Spleen (tissue), 11 donors: Measurements from ENCODE around the gene LRRC40. TPM values are rescaled to one million over a fixed set of nuclear protein-coding genes. Genes with fewer than 3 reads are reported as not detected.
A peak's percentile ranks its signal among the peaks of the same experiment; 100 is the strongest.

ENCODE experiments used
- DNase-seq: peaks from one replicate; pipeline ENCODE4 v3.0.0-alpha.2; 2020
- H3K27ac ChIP-seq, 8 donors: fragments of 200-600 bp; sonication (generic) in 7 of 8; 1 replicate in 4 of 8; 2 replicates in 4 of 8; pipeline versions ENCODE4 v1.5.0 to v1.8.0; 2016 to 2021; ENCODE audit warnings: inconsistent platforms in 4 of 8, mild to moderate bottlenecking in 4 of 8, moderate library complexity in 1 of 8
- H3K27me3 ChIP-seq, 7 donors: fragments of 200-600 bp; sonication (generic) in 6 of 7; replicated peaks in 1 of 7; 1 replicate in 4 of 7; 2 replicates in 3 of 7; pipeline versions ENCODE4 v1.5.0 to v1.8.0; 2016 to 2021; ENCODE audit warnings: inconsistent platforms in 3 of 7, mild to moderate bottlenecking in 1 of 7
- H3K36me3 ChIP-seq, 6 donors: fragments of 200-600 bp; sonication (generic) in 5 of 6; 1 replicate in 4 of 6; 2 replicates in 2 of 6; pipeline versions ENCODE4 v1.5.0 to v1.8.0; 2016 to 2021; ENCODE audit warnings: inconsistent platforms in 2 of 6
- H3K4me1 ChIP-seq, 6 donors: fragments of 200-600 bp; sonication (generic) in 5 of 6; 1 replicate in 3 of 6; 2 replicates in 3 of 6; pipeline versions ENCODE4 v1.5.0 to v1.8.0; 2016 to 2021; ENCODE audit warnings: inconsistent platforms in 3 of 6
- H3K4me3 ChIP-seq, 8 donors: fragments of 200-600 bp; sonication (generic) in 7 of 8; 1 replicate in 4 of 8; 2 replicates in 4 of 8; pipeline versions ENCODE4 v1.5.0 to v1.8.0; 2016 to 2021; ENCODE audit warnings: inconsistent platforms in 4 of 8, mild to moderate bottlenecking in 4 of 8, moderate library complexity in 2 of 8
- H3K9me3 ChIP-seq, 8 donors: fragments of 200-600 bp; sonication (generic) in 7 of 8; 1 replicate in 4 of 8; 2 replicates in 4 of 8; pipeline versions ENCODE4 v1.5.0 to v1.8.0; 2016 to 2021; ENCODE audit warnings: inconsistent platforms in 4 of 8
- CTCF ChIP-seq, 11 experiments: fragments of 200-600 bp in 7 of 11; fragments of 450-650 bp in 4 of 11; sonication (generic) in 4 of 11; IDR thresholded peaks in 8 of 11; conservative IDR thresholded peaks in 3 of 11; 1 replicate in 7 of 11; 2 replicates in 4 of 11; pipeline versions ENCODE4 v1.4.0 to v1.8.0; 2016 to 2021; ENCODE audit warnings: antibody characterized with exemption in 11 of 11, inconsistent platforms in 4 of 11, mild to moderate bottlenecking in 1 of 11
- POLR2A ChIP-seq, 3 donors: fragments of 450-650 bp; IDR thresholded peaks; one replicate each; pipeline ENCODE4 v1.5.1; 2017; ENCODE audit warnings: antibody characterized with exemption in 3 of 3, mild to moderate bottlenecking in 1 of 3
- POLR2AphosphoS5 ChIP-seq, 3 donors: sonication (generic); formaldehyde crosslinking; IDR thresholded peaks; one replicate each; pipeline ENCODE4 v1.5.1; 2017; ENCODE audit warnings: antibody characterized with exemption in 3 of 3
- WGBS, 5 donors: extraction: QIAGEN DNeasy Blood & Tissue Kit in 3 of 5; methylation state at CpG; one replicate each; pipeline versions ENCODE4 v1.1.5 to v1.1.7; 2013 to 2018; 5-methylcytosine and 5-hydroxymethylcytosine counted together
- intact Hi-C: fragments of 100-400 bp; cut with DNase I; formaldehyde crosslinking; loops from one replicate; pipeline ENCODE4 v1.15.0; 2023; ENCODE audit warnings: low total_unique reads
- polyA plus RNA-seq, 3 donors: library from polyadenylated mRNA; stranded (reverse); fragments of 200-250 nt; gene quantifications; one replicate each; pipeline ENCODE4 v1.2.1, GENCODE V29; 2013
- total RNA-seq, 7 donors: library from RNA; depleted of rRNA in 3 of 7; stranded (reverse); fragments of >200 nt in 3 of 7; fragmentation: NEBNext Ultra II Directional in 4 of 7; extraction: Animal tissue kit (Norgen Biotek cat#: 25700) in 4 of 7; gene quantifications; one replicate each; pipeline versions ENCODE4 v1.1.0 to v1.2.1, GENCODE V29; 2016 to 2021
- donor health status: healthy with polysubstance abuse.
- donor health status: DM: no; HTN: no; CAD: no; lungs with moderate emphysema.
- donor health status: DM: no; HTN: no; CAD: no.
- donor health status: Bipolar disorder and iron deficiency.
- donor health status: healthy.
- donor health status: DM: no; HTN: no; CAD: no.
- donor health status: DM: yes; HTN: yes; CAD: no.

LRRC40 gene
- total and polyA plus RNA-seq, 10 donors = 9.0 to 18.4 (median 12.0) TPM

GRCh38 chr1:70140894-70141293 is 64.5 kb downstream of the LRRC40 start:
- Histone ChIP-seq H3K9me3 (no peaks in the 10 kb centered on the region), H3K4me1 (peaks cover 0 to 5% (median 0%) of the 10 kb centered on the region in 6 donors), H3K27ac (peak overlapping the region in 4 of 8 donors; percentile 7 to 48 (median 42)), H3K36me3 (peaks cover 0 to 22% (median 4%) of the 10 kb centered on the region in 6 donors), H3K4me3 (no peak overlapping the region), H3K27me3 (no peaks in the 10 kb centered on the region)
- intact Hi-C loops = no loop called here
- no peak for DNase-seq
- WGBS, 5 donors = 75 to 86% (median 79%) methylated on average over 3 of the region's 3 CpGs
- no peak for TF ChIP-seq CTCF (IDR thresholded peaks at IDR 0.05 in 8 of 11, conservative IDR thresholded peaks at IDR 0.05 in 3 of 11)
- no peak for TF ChIP-seq POLR2AphosphoS5 (IDR thresholded peaks at IDR 0.05)
- no peak for TF ChIP-seq POLR2A (IDR thresholded peaks at IDR 0.05)

GRCh38 chr1:70140343-70140742 is 65.0 kb downstream of the LRRC40 start:
- Histone ChIP-seq H3K27me3 (no peaks in the 10 kb centered on the region), H3K4me1 (peaks cover 0 to 5% (median 0%) of the 10 kb centered on the region in 6 donors), H3K9me3 (no peaks in the 10 kb centered on the region), H3K27ac (peak overlapping the region in 4 of 8 donors; percentile 7 to 48 (median 42)), H3K4me3 (no peak overlapping the region), H3K36me3 (peaks cover 0 to 17% (median 1%) of the 10 kb centered on the region in 6 donors)
- DNase-seq = no peak
- no peak for TF ChIP-seq POLR2A (IDR thresholded peaks at IDR 0.05)
- TF ChIP-seq POLR2AphosphoS5 (IDR thresholded peaks at IDR 0.05) = no peak
- TF ChIP-seq CTCF (IDR thresholded peaks at IDR 0.05 in 8 of 11, conservative IDR thresholded peaks at IDR 0.05 in 3 of 11) = no peak
- intact Hi-C loops = no loop called here

GRCh38 chr1:70134148-70134547 is 71.2 kb downstream of the LRRC40 start:
- H3K4me1 ChIP-seq = peaks cover 0 to 7% (median 3%) of the 10 kb centered on the region in 6 donors
- H3K27me3 ChIP-seq = peaks cover 0 to 4% (median 0%) of the 10 kb centered on the region in 7 donors
- no peak overlapping the region for H3K27ac ChIP-seq
- H3K9me3 ChIP-seq = no peaks in the 10 kb centered on the region
- no peak for TF ChIP-seq CTCF (IDR thresholded peaks at IDR 0.05 in 8 of 11, conservative IDR thresholded peaks at IDR 0.05 in 3 of 11)
- TF ChIP-seq POLR2A (IDR thresholded peaks at IDR 0.05) = no peak
- no peak for TF ChIP-seq POLR2AphosphoS5 (IDR thresholded peaks at IDR 0.05)
- no peak overlapping the region for H3K4me3 ChIP-seq
- intact Hi-C loops = no loop called here
- no peak for DNase-seq
- no peaks in the 10 kb centered on the region for H3K36me3 ChIP-seq
- WGBS, 5 donors = 70 to 87% (median 79%) methylated on average over 3 of the region's 3 CpGs

- Histone ChIP-seq H3K4me1 (no peaks in the 10 kb centered on the region), H3K4me3 (no peak overlapping the region), H3K27me3 (peaks cover 0 to 6% (median 0%) of the 10 kb centered on the region in 7 donors), H3K27ac (no peak overlapping the region), H3K9me3 (no peaks in the 10 kb centered on the region), H3K36me3 (no peaks in the 10 kb centered on the region)
- TF ChIP-seq POLR2AphosphoS5 (IDR thresholded peaks at IDR 0.05) (no peak), CTCF (IDR thresholded peaks at IDR 0.05 in 8 of 11, conservative IDR thresholded peaks at IDR 0.05 in 3 of 11) (no peak), POLR2A (IDR thresholded peaks at IDR 0.05) (no peak)
- intact Hi-C loops = no loop called here
- no peak for DNase-seq
Observed at GRCh38 chr1:70117046-70117445, 88.3 kb downstream of the LRRC40 start.
